GM19372 (cell line): Measurements from ENCODE around the gene MS4A6A.
"Not testable (repeated sequence)": the region's sequence is repeated elsewhere in the genome, so short reads cannot be mapped to it uniquely, and the experiment has no call there.

ENCODE experiments used
- ATAC-seq: cut with Tn5 transposase; IDR thresholded peaks from one replicate; pipeline ENCODE4 v1.9.1; 2021; ENCODE audit warnings: mild to moderate bottlenecking, low read depth, moderate library complexity; ENCODE audit not compliant: unreplicated experiment

The MS4A6A gene

DNA sequence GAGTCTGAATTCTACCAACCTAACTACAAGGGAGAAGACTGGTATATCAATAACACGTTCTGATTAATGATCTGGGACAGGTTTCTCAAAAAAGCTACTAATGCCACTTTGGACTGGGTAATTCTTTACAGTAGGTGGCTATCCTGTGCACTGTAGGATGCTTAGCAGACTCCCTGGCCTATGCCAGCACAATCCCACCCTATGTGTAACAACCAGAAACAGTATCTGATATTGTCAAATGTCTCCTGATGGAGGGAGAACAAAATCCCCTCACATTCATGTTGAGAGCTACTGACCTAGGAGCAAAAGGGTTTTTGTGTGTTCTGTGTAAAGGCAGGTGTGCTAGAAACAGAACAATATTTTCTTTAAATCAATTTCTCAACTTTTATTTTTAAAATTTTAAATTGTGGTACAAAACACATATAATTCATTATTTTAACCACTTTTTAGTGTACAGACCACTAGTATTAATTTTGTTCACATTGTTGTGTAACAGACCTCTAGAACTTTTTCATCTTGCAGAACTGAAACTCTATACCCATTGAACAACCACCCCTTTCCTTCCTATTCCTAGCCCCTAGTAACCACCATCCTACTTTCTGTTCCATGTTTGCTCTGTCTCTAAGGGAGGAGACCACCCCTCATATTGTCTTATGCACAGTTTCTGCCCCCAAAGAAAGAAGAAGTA, 2.1 kb upstream of the MS4A6A start:
- no peak for ATAC-seq

DNA sequence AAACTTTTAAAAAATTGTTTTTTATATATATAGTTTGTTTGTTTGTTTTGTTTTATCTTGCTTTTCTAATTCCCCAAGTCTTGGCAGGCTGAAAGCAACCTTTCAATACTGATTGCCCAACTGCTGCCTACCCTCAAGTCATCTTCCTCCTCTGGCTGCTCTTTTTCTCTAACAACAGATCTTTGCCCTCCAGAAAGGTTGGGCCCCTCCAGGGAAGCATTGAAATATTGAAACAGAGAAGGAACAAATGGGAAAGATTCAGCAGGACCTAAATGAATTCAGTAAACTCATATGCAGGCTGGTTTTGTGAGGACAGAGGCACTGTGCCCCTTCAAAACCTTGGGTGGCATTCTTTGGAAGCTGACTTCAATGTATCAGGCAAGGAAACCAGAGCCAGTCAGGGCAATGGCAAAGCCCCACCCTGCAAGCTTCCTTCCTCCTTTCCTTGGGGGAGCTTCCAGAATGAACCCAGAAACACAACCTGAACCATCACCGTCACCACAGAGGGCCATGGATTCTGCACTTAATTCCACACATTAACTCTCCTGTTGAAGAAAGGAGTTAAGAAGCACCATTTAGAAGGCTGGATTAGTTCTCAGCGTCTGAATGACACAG, 815 bp upstream of the MS4A6A start:
- no peak for ATAC-seq

DNA sequence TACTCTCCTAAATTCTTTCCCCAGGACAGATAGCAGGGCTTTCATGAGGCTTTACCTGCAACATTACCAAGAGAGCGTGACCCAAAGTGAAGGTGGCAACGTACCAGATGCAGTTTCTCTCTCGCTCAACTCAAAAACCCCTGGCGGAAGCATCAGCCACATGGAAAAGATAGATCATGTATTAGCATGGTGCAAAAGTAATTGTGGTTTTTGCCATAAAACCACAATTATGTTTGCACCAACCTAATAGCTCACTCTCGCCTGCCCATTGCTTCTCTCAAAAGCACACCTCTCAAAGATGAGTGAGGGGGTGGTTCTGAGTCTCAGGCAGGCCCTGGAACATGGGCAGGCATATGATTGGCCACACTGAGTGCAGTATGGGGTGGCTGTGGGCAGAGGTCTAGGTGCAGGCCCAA, 7.0 kb downstream of the MS4A6A start:
- no peak for ATAC-seq

DNA sequence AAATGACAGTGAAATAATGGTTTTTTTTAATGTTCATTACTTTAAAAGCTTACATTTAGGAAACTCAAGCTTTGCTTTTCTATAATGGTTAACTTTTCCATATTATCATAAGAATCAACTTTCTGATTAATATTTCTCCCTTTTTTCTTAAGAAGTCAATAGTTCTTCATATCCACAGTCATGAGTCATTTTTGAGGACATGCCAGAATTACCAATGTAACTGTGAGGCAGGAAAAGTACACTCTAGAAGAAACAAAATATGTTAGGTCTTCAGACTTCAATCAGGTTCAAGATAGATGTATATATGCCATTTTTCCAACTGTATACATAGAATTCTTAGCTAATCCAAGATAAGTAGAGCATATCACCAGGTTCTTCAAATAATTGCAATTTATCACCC, 10.9 kb downstream of the MS4A6A start:
- no peak for ATAC-seq

DNA sequence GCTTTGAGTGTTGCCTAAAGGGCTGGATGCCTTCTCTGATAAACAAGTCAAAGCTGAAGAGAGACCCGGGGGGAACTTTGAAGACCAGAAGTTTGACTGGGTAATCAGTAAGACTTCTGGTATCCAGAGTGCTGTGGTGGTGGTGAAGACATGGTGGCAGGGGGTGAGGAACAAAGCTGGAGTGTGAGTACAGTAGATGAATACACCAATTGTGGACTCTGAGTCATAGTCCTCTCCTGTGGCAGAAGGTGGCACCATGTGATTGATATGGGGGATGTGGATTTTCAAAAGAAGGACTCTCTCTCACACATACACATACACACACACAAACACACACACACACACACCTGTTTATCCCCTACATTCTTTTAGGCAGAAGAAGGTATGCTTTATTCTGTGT, 12.3 kb downstream of the MS4A6A start:
- no peak for ATAC-seq

DNA sequence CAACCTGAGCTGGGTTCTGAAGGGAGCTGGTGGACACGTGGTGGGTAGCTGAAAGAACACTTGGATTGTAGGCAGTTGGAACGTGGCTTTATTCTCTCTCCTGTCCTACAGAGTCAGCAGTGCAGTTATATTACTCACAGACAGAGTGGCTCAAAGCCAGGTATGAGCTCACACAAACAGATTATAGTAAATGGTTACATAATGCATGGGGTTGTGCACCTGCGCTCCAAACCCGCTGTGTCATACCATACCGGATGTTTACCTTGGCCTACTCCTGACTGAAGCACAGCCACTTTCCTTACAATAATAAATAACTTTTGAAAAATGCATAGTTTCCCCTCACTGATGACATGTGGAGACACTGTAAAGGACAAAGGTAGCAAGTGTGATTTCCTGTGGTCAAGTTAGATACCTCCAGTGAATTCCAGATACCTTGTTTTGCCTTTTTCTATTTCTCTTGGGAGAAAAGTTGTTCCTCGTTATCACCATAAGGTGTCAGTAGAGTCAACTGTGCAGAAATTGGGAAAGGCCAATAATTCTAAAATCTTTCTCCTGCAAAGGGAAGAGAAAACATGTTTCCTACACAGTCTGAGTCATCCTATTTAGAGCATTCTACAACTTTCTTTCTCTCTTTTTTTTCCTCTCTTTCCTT, 13.5 kb downstream of the MS4A6A start:
- no peak for ATAC-seq

DNA sequence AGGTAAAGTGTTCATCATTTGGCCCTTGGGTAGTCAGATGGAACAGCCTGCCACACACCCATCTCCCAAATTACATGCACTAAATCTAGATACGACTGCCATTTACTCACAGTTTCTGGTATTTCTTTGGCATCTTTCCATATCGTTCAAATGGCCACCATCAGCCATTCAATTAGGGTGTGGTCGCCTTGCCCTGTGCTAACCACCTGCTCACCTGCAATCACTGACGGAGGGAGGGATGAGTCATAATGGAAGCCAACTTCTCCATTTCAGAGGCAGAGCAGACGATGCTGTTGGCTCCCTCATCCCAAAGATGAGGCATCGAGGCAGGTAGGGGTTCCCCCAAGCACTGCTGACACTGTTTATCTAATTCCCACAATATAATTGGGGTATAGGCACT, 14.6 kb downstream of the MS4A6A start:
- ATAC-seq: no peak

DNA sequence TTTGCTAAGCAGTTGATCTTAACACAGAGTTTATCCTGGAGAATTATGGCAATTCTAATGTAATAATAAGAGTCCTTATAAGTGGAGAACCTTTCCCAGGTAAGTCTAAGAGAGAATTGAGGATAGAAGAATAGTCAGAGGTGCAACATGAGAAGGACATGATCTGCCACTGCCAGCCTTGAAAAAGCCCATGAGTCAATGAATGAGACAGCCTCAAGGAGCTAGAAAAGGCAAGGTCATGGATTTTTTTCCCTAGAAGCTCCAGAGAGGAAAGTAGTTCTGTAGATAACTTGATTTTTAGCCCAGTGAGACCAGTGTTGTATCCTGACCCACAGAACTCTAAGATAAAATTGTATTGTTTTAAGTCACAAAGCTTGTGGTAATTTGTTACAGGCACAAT, 16.9 kb downstream of the MS4A6A start:
- ATAC-seq: no peak

DNA sequence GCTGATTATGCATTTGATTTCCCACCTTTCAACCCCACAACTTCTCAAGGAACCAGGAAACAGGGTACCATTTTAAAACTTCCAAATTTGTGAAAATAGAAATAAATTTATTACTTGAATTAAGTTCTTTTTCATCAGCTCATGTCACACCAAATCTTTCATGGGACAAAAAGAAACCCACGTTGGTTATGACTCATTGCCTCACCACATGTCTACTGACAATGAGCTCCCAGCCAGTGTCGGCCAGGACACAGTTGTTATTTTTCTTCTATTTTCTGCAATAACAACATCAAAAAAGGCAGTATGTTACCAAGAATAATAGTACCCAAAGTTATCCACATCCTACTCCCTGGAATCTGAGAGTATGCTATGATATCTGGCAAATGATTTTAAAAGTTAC, 17.3 kb downstream of the MS4A6A start:
- no peak for ATAC-seq

DNA sequence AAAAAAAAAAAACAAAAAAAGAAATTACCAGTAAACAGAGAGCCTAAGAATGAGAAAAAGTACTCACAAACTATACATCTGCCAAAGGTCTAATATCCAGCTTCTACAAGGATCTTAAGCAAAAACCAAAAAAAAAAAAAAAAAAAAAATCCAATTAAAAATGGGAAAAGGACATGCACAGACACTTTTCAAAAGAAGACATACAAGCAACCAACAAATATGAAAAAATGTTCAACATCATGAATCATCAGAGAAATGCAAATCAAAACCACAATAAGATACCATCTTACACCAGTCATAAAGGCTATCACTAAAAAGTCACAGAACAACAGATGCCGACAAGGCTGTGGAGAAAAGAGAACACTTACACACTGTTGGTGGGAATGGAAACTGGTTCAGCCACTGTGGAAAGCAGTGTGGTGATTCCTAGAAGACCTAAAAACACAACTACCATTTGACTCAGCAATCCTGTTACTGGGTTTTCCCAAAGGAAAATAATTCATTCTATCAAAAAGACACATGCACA, 18.3 kb downstream of the MS4A6A start:
- ATAC-seq: no peak

DNA sequence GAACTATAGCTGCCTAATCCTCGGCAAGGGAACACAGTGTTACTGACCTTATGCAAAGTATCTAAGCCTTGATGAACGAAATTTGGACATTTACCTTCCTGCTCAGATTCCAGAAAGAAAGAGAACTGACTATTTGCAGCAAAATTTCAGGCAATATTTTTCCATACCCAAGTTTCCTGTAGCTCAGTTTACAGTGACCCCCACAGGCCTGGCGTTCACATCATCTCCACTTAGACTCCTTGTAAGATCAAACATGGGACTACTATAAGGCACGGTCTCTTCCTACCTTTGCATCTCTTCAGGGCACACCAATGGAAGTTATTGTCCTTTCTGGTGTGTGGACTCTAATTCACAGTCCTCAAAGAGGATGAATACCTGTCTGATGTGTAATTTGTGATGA, 21.1 kb downstream of the MS4A6A start:
- ATAC-seq: no peak

DNA sequence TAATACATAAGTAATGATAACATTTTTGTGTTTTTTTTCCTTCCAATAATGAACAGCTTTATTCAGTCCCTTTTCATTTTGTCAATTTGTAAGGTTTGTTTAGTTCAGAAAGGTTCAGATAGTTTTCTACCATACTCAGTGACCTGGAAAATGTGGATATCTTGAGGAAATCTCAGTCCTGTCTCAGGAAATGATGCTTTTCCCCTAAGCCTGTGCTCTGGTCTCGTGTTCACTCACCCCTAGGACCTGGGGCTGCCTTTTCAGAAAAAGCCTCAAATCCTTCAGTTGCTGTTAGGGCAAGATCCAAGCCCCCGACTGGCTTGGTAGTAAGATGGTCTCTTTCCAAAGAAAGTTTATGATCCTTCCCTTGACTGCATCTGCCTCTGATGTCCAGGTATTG, 21.8 kb downstream of the MS4A6A start:
- ATAC-seq: no peak

DNA sequence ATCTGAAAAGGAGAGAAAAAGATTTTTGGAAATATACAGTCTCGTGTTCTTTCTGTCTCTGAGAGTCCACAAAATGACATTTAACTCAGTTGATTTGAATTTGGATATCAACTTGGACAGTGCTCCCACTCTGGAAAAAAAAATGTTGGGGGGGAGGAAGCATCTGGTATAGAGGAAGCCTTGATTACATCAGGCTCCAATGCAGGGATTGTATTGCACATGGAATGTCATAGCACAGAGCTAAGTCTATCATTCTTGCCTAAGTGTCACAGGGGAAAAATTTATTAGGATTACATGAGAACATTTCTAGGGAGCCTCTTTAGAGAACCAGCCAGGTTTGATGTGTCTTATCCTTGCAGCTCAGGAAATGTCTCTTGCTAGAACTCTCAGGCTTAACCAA, 23.0 kb downstream of the MS4A6A start:
- no peak for ATAC-seq

DNA sequence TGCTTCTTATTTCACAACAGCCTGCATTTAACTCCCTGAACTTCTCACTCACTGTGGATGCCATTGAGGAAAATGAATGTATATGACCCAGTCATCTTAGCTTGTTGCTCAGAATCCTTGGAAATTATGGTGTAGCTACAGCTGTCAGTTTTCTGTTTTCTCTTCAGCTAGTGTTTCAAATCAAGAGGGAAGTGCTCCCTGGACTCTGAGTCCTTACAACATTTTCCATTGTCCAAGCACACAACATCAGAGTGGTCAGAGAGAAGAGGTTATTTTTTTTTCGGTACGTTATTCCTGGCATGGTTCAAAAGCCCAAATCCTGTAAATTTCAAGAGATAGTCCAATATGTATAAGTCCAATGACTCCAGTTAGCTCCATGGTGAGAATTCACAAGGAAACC, 23.6 kb downstream of the MS4A6A start:
- no peak for ATAC-seq

DNA sequence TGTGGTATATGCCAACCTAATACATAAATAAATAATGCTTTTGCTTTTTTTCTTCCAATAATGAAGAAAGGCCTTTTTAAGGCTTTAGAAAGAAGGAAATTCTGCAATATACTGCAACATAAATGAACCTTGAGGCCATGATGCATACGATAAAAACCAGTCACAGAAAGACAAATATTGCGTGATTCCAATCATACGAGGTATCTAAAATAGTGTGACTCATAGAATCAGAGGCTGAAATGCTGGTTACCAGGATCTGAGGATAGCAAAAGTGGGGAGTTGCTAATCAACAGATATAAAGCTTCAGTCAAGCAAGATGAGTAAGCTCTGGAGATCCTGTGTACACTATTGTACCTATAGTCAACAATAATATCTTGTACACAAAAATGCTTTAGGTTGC, 24.2 kb downstream of the MS4A6A start:
- ATAC-seq: no peak

DNA sequence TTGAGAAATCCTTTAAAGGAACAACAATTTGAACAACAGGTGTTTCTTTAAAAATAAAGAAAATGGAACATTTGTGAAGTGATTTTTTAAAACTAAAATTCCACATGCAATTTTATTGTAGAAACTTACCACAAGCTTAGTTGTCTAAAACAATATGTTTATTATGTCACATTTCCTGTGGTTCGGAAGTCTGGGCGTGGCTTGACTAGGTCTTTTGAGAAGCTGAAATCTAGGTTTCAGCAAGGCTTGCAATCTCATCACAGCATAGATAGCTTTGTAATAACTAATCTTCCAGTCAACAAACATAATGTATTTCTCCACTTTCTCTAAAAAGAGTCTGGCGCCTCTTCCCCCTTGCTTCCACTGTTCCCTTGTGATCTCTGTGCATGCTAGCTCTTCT, 27.0 kb downstream of the MS4A6A start:
- ATAC-seq: no peak

DNA sequence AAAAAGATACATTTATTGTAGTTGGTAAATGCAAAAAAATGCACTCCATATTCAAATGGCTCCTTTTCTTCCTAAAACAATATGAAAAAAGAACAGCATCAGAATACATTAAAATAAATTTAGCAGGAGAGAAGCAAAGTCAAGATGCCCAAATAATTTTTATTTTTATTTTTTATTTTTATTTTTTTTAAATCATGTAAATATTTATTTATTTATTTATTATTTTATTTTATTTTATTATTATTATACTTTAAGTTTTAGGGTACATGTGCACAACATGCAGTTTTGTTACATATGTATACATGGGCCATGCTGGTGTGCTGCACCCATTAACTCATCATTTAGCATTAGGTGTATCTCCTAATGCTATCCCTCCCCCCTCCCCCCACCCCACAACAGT, 30.2 kb downstream of the MS4A6A start:
- ATAC-seq: not testable (repeated sequence)

DNA sequence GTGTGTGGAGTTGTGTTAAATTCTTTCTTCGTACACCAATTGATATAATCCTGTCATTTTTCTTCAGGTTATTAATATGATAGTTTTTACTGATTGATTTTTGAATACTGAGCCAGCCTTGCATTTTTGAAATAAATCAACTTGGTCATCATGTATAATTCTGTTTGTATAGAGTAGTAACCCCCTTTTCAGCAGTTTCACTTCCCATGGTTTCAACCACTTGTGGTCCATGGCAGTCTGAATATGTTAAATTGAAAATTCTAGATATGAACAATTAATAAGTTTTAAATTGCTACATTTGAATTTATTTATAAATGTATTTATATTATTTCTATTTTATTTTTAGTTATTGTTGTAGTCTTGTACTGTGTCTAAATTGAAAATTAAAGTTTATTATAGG, 32.6 kb downstream of the MS4A6A start:
- ATAC-seq: no peak

DNA sequence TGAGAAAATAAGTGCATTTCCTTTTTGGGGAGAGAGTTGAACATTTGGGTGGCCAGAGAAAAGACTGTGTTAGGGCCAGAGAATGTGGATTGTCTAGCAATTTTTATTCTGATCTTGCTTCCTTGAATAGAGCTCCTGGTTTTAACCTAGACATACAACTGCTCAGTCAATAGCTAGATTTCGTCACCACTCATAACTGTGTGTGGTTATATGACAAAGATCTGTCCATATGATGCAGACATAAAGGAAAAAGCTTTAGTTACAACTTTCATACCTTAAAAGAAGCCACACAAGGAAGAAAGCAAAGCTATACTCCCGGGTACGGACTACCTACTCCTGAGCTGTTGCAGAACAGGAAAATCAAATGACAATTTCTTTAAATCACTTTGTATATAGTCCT, 37.2 kb downstream of the MS4A6A start:
- ATAC-seq: no peak

DNA sequence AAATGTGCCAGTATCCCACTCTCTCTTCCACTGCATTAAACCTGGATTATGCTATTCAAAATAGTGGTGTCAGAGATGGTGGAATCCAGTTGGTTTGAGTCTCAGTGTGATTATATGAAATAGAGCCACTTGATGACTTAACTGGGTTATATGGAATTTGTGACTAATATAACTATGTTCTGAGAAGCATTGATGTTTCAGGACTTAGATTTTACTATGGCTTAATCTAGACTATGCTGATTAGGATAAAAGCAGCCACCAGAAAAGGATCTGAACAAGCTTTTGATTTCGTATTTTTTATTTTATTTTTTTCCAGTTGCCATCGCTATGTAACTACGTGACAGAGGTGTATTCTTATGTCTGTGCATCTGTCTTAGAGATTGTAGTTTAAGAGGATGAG, 39.1 kb downstream of the MS4A6A start:
- no peak for ATAC-seq

DNA sequence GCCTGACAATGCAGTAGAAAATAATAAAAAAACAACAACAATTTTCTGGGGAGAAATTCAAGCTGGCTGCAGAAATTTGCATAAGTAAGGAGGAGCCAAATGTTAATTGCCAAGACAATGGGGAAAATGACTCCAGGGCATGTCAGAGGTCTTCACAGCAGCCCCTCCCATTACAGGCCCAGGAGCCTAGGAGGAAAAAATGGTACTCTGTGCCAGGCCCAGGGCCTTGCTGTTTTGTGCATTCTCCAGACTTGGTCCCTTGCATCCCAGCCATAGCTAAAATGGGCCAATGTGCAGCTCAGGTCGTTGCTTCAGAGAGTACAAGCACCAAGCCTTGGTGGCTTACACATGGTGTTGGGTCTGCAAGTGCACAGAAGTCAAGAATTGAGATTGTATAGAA, 49.0 kb downstream of the MS4A6A start:
- ATAC-seq: no peak

DNA sequence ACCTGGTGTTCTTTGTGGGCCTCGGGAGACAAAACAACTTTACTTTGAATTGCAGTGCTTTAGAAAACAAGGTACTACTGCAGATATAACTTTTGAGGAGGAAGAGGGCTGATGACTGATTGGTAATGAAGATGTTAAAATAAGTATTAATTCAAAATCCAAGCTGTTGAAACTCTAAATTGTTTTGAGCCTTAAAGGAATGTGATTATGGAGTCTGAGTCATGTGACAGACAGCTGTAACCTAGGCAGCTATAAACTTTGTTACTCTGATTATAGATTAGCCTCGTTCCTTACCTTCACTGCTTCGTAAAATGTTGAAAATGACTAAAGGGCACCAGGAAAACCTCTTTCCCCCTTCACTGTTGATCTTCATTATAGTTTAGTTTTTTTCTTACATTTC, 51.0 kb downstream of the MS4A6A start:
- ATAC-seq: no peak
